Measurements from ENCODE around the gene MAD1L1. TPM values are rescaled to one million over a fixed set of nuclear protein-coding genes. Genes with fewer than 3 reads are reported as not detected.

MAD1L1 gene
- total and polyA plus RNA-seq, 4 donors = 43.0 to 54.9 (median 49.9) TPM

DNA sequence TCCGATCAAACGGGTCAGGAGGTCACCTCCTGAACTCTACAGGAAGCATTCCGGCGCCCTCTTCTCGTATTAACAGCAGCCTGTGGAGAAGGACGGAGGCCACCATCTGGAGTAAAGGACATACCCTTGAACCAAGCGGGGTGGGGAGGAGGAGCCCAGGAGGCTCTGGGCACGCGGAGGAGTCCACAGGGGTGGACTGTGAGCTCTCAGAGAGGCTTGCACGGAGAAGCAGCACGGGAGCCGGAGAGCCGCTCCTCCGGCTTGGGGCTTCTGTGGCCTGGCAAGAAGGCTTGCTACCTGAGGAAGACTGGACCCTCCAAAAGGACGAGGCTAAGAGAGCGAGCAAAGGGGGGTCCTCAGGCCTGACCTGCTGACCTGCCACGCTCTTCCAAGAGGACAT, 77.9 kb downstream of the MAD1L1 start:
- no peak for DNase-seq
- TF ChIP-seq, protein P1, sequence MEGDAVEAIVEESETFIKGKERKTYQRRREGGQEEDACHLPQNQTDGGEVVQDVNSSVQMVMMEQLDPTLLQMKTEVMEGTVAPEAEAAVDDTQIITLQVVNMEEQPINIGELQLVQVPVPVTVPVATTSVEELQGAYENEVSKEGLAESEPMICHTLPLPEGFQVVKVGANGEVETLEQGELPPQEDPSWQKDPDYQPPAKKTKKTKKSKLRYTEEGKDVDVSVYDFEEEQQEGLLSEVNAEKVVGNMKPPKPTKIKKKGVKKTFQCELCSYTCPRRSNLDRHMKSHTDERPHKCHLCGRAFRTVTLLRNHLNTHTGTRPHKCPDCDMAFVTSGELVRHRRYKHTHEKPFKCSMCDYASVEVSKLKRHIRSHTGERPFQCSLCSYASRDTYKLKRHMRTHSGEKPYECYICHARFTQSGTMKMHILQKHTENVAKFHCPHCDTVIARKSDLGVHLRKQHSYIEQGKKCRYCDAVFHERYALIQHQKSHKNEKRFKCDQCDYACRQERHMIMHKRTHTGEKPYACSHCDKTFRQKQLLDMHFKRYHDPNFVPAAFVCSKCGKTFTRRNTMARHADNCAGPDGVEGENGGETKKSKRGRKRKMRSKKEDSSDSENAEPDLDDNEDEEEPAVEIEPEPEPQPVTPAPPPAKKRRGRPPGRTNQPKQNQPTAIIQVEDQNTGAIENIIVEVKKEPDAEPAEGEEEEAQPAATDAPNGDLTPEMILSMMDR (IDR thresholded peaks at IDR 0.05; ENCODE audit: control extremely low read depth, extremely low read depth) = no peak
- Histone ChIP-seq H3K27ac (ENCODE audit: low read depth in 1 of 2, low read length in 1 of 2) (no peak overlapping the region), H3K9me3 (ENCODE audit: control insufficient read depth in 4 of 4, insufficient read depth in 3 of 4, low read length in 3 of 4) (no peaks in the 10 kb centered on the region), H3K4me3 (no peak overlapping the region), H3K36me3 (ENCODE audit: control insufficient read depth in 4 of 4, insufficient read depth in 4 of 4, low read length in 4 of 4) (peaks cover 0 to 2% (median 0%) of the 10 kb centered on the region in 4 donors), H3K27me3 (ENCODE audit: control insufficient read depth in 3 of 3, insufficient read depth in 3 of 3, low read length in 2 of 3) (peaks cover 0 to 20% (median 0%) of the 10 kb centered on the region in 3 donors), H3K9ac (ENCODE audit: insufficient read depth in 1 of 2, low read length in 2 of 2) (no peak overlapping the region), H3K4me1 (ENCODE audit: control insufficient read depth in 5 of 5, insufficient read depth in 5 of 5, low read length in 5 of 5) (peaks cover 5 to 27% (median 14%) of the 10 kb centered on the region in 5 donors)
- ATAC-seq (ENCODE audit: insufficient read depth, low FRiP score) = no peak
- WGBS, 2 donors = 97% methylated on average over 17 of the region's 17 CpGs

DNA sequence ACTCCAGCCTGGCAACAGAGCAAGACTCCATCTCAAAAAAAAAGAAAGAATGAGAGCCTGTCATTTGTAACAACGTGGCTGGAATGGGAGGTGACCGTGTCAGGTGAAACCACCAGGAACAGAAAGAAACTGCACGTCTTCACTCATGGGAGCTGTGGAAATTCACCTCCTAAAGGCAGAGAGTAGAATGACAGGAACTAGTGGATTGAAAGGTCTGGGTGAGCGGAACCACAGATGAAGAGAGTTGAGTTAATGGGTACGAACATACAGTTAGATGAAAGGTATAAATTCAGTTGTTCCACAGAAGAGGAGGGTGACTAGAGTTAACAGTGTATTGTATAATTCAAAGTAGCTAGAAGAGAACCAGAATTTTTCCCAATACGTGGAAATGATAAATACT, 78.6 kb downstream of the MAD1L1 start:
- Histone ChIP-seq H3K4me1 (ENCODE audit: control insufficient read depth in 5 of 5, insufficient read depth in 5 of 5, low read length in 5 of 5) (peaks cover 5 to 27% (median 14%) of the 10 kb centered on the region in 5 donors), H3K9me3 (ENCODE audit: control insufficient read depth in 4 of 4, insufficient read depth in 3 of 4, low read length in 3 of 4) (no peaks in the 10 kb centered on the region), H3K36me3 (ENCODE audit: control insufficient read depth in 4 of 4, insufficient read depth in 4 of 4, low read length in 4 of 4) (peaks cover 0 to 2% (median 0%) of the 10 kb centered on the region in 4 donors), H3K9ac (ENCODE audit: insufficient read depth in 1 of 2, low read length in 2 of 2) (no peak overlapping the region), H3K27ac (ENCODE audit: low read depth in 1 of 2, low read length in 1 of 2) (no peak overlapping the region), H3K4me3 (no peak overlapping the region), H3K27me3 (ENCODE audit: control insufficient read depth in 3 of 3, insufficient read depth in 3 of 3, low read length in 2 of 3) (peaks cover 0 to 20% (median 0%) of the 10 kb centered on the region in 3 donors)
- WGBS, 2 donors = 92 to 93% methylated on average over 6 of the region's 6 CpGs
- no peak for ATAC-seq (ENCODE audit: insufficient read depth, low FRiP score)
- TF ChIP-seq, protein P1 (IDR thresholded peaks at IDR 0.05; ENCODE audit: control extremely low read depth, extremely low read depth) = no peak
- no peak for DNase-seq

DNA sequence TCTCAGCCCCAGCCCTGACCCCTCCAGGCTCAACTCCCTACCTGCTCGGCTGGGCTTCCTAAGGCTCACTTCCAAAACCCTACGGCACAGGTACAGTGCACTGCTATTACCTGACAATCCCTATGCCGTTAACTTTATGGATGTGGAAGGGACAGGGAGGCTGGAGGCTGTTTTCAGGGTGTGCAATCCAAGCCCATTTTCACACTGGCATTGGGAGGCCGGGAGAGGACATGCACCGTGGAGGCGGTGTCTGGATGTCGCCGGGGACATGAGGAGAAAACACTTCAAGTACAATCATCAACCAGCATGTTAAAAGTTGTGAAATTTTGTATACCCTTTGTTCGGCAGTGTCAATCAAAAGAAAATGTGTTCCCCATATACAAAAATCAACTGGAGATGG, 80.1 kb downstream of the MAD1L1 start:
- Histone ChIP-seq H3K4me3 (no peak overlapping the region), H3K9me3 (ENCODE audit: control insufficient read depth in 4 of 4, insufficient read depth in 3 of 4, low read length in 3 of 4) (no peaks in the 10 kb centered on the region), H3K27me3 (ENCODE audit: control insufficient read depth in 3 of 3, insufficient read depth in 3 of 3, low read length in 2 of 3) (peaks cover 0 to 20% (median 0%) of the 10 kb centered on the region in 3 donors), H3K36me3 (ENCODE audit: control insufficient read depth in 4 of 4, insufficient read depth in 4 of 4, low read length in 4 of 4) (peaks cover 0 to 5% (median under 1%) of the 10 kb centered on the region in 4 donors), H3K27ac (ENCODE audit: low read depth in 1 of 2, low read length in 1 of 2) (no peak overlapping the region), H3K9ac (ENCODE audit: insufficient read depth in 1 of 2, low read length in 2 of 2) (no peak overlapping the region), H3K4me1 (ENCODE audit: control insufficient read depth in 5 of 5, insufficient read depth in 5 of 5, low read length in 5 of 5) (peaks cover 0 to 13% (median 5%) of the 10 kb centered on the region in 5 donors)
- TF ChIP-seq, protein P1 (IDR thresholded peaks at IDR 0.05; ENCODE audit: control extremely low read depth, extremely low read depth) = no peak
- 96 to 97% methylated on average over 9 of the region's 9 CpGs for WGBS, 2 donors
- ATAC-seq (ENCODE audit: insufficient read depth, low FRiP score) (no peak), DNase-seq (no peak)
